K562 (cell line): ENCODE measurements around the gene TMEM163. TPM values are rescaled to one million over a fixed set of nuclear protein-coding genes. Genes with fewer than 3 reads are reported as not detected.

Source experiments
- ATAC-seq: fragments of 200-7000 bp; cut with Tn5 transposase; 3 replicates; pipeline ENCODE4 v1.9.1; 2020; ENCODE audit warnings: moderate library complexity
- BruUV-seq: library from RNA; stranded (reverse); fragments of 400-500 nt; replicated peaks from 2 replicates; lab custom pipeline; 2021; lab: Mats Ljungman, UMichigan
- CTCF ChIA-PET: fragments of 300-600 bp; formaldehyde crosslinking; extraction: SDS; loops from one replicate; lab custom pipeline; 2021; ENCODE audit warnings: low intra/inter-chr PET ratio; lab: Yijun Ruan, JAX
- POLR2A ChIA-PET: fragments of 300-600, 350-650 bp; sonication (Branson Sonifier 250); formaldehyde crosslinking; extraction: SDS; loops from one replicate; lab custom pipeline; 2021; ENCODE audit warnings: antibody characterized with exemption, inconsistent platforms; lab: Yijun Ruan, JAX
- DNase-seq, 4 experiments: peaks; one replicate each; pipeline versions ENCODE4 v3.0.0 to v3.0.0-alpha.2; 2011 to 2018; ENCODE audit warnings: low spot score in 3 of 4, mixed read lengths in 3 of 4; ENCODE audit errors: extremely low read depth in 1 of 4
- FAIRE-seq: peaks from 2 replicates; lab custom pipeline; 2011; peaks lifted over from hg19 to GRCh38; lab: Jason Lieb, UNC
- H2AFZ ChIP-seq: 2 replicates; pipeline ENCODE4 v1.6.0; 2011; ENCODE audit warnings: low read depth, low read length, control low read depth, inconsistent platforms
- H3K27ac ChIP-seq: fragments of 200-600 bp; 3 replicates; pipeline ENCODE4 v1.8.0; 2011; ENCODE audit warnings: low read depth, mild to moderate bottlenecking, control low read depth, inconsistent platforms, low read length, moderate library complexity, mixed read lengths; ENCODE audit errors: extremely low read depth
- H3K27me3 ChIP-seq, 2 experiments: fragments of 300-600 bp in 1 of 2; 2 replicates in 1 of 2; 3 replicates in 1 of 2; pipeline versions ENCODE4 v1.6.0 to v1.8.0; 2011; ENCODE audit warnings: inconsistent platforms in 2 of 2, low read length in 2 of 2, mild to moderate bottlenecking in 1 of 2, mixed read lengths in 1 of 2, moderate library complexity in 1 of 2; ENCODE audit not compliant: control insufficient read depth in 2 of 2, insufficient read depth in 2 of 2
- H3K36me3 ChIP-seq: fragments of 300-600 bp; 3 replicates; pipeline ENCODE4 v1.8.0; 2011; ENCODE audit warnings: mild to moderate bottlenecking, low read length, inconsistent platforms; ENCODE audit not compliant: control insufficient read depth, insufficient read depth
- H3K4me1 ChIP-seq, 2 experiments: fragments of 200-600 bp in 1 of 2; replicated peaks in 1 of 2; 2 replicates in 1 of 2; 3 replicates in 1 of 2; pipeline versions ENCODE4 v1.5.1 to v1.8.0; 2011; ENCODE audit warnings: inconsistent platforms in 2 of 2, low read length in 2 of 2, mild to moderate bottlenecking in 1 of 2, mixed read lengths in 1 of 2, moderate library complexity in 1 of 2; ENCODE audit not compliant: control insufficient read depth in 2 of 2, insufficient read depth in 2 of 2
- H3K4me2 ChIP-seq: 2 replicates; pipeline ENCODE4 v1.6.1; 2011; ENCODE audit warnings: low read length, control low read depth, inconsistent platforms, mixed read lengths; ENCODE audit not compliant: insufficient read depth
- H3K4me3 ChIP-seq: fragments of 200-600 bp; sonication (generic), shearing (Covaris generic); 2 replicates; pipeline ENCODE4 v1.5.1; 2016; ENCODE audit warnings: control low read depth, inconsistent platforms
- H3K79me2 ChIP-seq: fragments of 200-600 bp; 3 replicates; pipeline ENCODE4 v1.8.0; 2011; ENCODE audit warnings: low read length, inconsistent platforms; ENCODE audit not compliant: control insufficient read depth, insufficient read depth
- H3K9ac ChIP-seq, 2 experiments: 2 replicates each; pipeline versions ENCODE4 v1.6.0 to v1.6.1; 2011; ENCODE audit warnings: low read depth in 2 of 2, low read length in 2 of 2, control low read depth in 1 of 2, inconsistent platforms in 1 of 2, mild to moderate bottlenecking in 1 of 2, mixed read lengths in 1 of 2; ENCODE audit not compliant: insufficient read depth in 1 of 2
- H3K9me1 ChIP-seq: one replicate; pipeline ENCODE4 v1.6.0; 2011; ENCODE audit warnings: inconsistent platforms, mild to moderate bottlenecking, low read length, moderate library complexity; ENCODE audit not compliant: control insufficient read depth, insufficient read depth
- H3K9me3 ChIP-seq: replicated peaks from 2 replicates; pipeline ENCODE4 v1.5.1; 2011; ENCODE audit warnings: low read depth, low read length, inconsistent platforms; ENCODE audit not compliant: control insufficient read depth, insufficient read depth
- H4K20me1 ChIP-seq: replicated peaks from 2 replicates; pipeline ENCODE4 v1.6.1; 2011; ENCODE audit warnings: low read length, inconsistent platforms, mixed read lengths; ENCODE audit not compliant: control insufficient read depth, insufficient read depth
- CREM ChIP-seq: IDR thresholded peaks from 2 replicates; pipeline ENCODE4 v1.6.1; 2014; ENCODE audit warnings: antibody characterized with exemption, low read depth
- DEAF1 ChIP-seq: fragments of 450-650 bp; formaldehyde crosslinking; IDR thresholded peaks from 2 replicates; pipeline ENCODE4 v1.4.0; 2020; ENCODE audit warnings: mild to moderate bottlenecking, moderate library complexity
- DLX4 ChIP-seq: fragments of 250-450 bp; sonication (Bioruptor Pico); IDR thresholded peaks from 2 replicates; pipeline ENCODE4 v1.6.1; 2021; ENCODE audit warnings: mild to moderate bottlenecking
- DNMT1 ChIP-seq: fragments of 450-650 bp; IDR thresholded peaks from 2 replicates; pipeline ENCODE4 v1.6.1; 2016; ENCODE audit warnings: antibody characterized with exemption, mild to moderate bottlenecking
- GTF2B ChIP-seq: IDR thresholded peaks from 2 replicates; pipeline ENCODE4 v1.6.1; 2011; ENCODE audit not compliant: insufficient read length; ENCODE audit errors: extremely low read depth
- HSF4 ChIP-seq: fragments of 250-450 bp; sonication (Bioruptor Pico); IDR thresholded peaks from 2 replicates; pipeline ENCODE4 v2.1.2; 2022; ENCODE audit warnings: mild to moderate bottlenecking, moderate library complexity, borderline replicate concordance
- KAT7 ChIP-seq: sonication (generic); formaldehyde crosslinking; IDR thresholded peaks from 2 replicates; pipeline ENCODE4 v1.8.0; 2022; ENCODE audit warnings: missing genetic modification reagents, mild to moderate bottlenecking, borderline replicate concordance
- MAZ ChIP-seq, 2 experiments: fragments of 450-650 bp in 1 of 2; sonication (generic) in 1 of 2; formaldehyde crosslinking; IDR thresholded peaks in 1 of 2; conservative IDR thresholded peaks in 1 of 2; 2 replicates each; pipeline versions ENCODE4 v1.4.0 to v1.5.0; 2020; ENCODE audit warnings: mild to moderate bottlenecking in 1 of 2, missing genetic modification reagents in 1 of 2
- MBD2 ChIP-seq: sonication (generic); IDR thresholded peaks from 2 replicates; pipeline ENCODE4 v1.6.1; 2016; ENCODE audit warnings: low read depth, borderline replicate concordance
- NFXL1 ChIP-seq: fragments of 450-650 bp; formaldehyde crosslinking; IDR thresholded peaks from 2 replicates; pipeline ENCODE4 v1.4.0; 2021; ENCODE audit warnings: mild to moderate bottlenecking
- POLR3A ChIP-seq: IDR thresholded peaks from 2 replicates; pipeline ENCODE4 v1.6.1; 2011; ENCODE audit warnings: borderline replicate concordance, mild to moderate bottlenecking, moderate library complexity; ENCODE audit not compliant: insufficient read length, insufficient read depth; ENCODE audit errors: extremely low read depth
- RAD21 ChIP-seq, 2 experiments: fragments of 250-450 bp in 1 of 2; fragments of 450-650 bp in 1 of 2; sonication (Bioruptor Pico) in 1 of 2; formaldehyde crosslinking in 1 of 2; IDR thresholded peaks in 1 of 2; conservative IDR thresholded peaks in 1 of 2; 2 replicates each; pipeline versions ENCODE4 v1.4.0 to v1.8.0; 2020 to 2022; ENCODE audit warnings: mild to moderate bottlenecking in 2 of 2, moderate library complexity in 1 of 2
- SLC30A9 ChIP-seq: fragments of 250-450 bp; sonication (Bioruptor Pico); IDR thresholded peaks from 2 replicates; pipeline ENCODE4 v1.8.0; 2022; ENCODE audit warnings: mild to moderate bottlenecking, moderate library complexity
- SMARCC2 ChIP-seq: fragments of 450-650 bp; IDR thresholded peaks from 2 replicates; pipeline ENCODE4 v1.6.1; 2017; ENCODE audit warnings: antibody characterized with exemption, moderate library complexity, mild to moderate bottlenecking, low read depth
- SNIP1 ChIP-seq: fragments of 450-650 bp; IDR thresholded peaks from 2 replicates; pipeline ENCODE4 v1.7.1; 2017; ENCODE audit warnings: low read depth, mild to moderate bottlenecking
- TGIF2 ChIP-seq: sonication (generic); formaldehyde crosslinking; IDR thresholded peaks from 2 replicates; pipeline ENCODE4 v1.8.1; 2022; ENCODE audit warnings: mild to moderate bottlenecking, missing genetic modification reagents, moderate library complexity
- ZNF24 ChIP-seq: fragments of 450-650 bp; IDR thresholded peaks from 2 replicates; pipeline ENCODE4 v1.6.1; 2016
- WGBS: fragments of 100-300 bp; shearing (Covaris generic); methylation state at CpG from one replicate; pipeline ENCODE4 v1.1.6; 2016; ENCODE audit warnings: low coverage, mixed read lengths; ENCODE audit not compliant: insufficient coverage; ENCODE audit errors: missing lambda C conversion rate; 5-methylcytosine and 5-hydroxymethylcytosine counted together
- in situ Hi-C: fragments of 300-500 bp; cut with MboI; formaldehyde crosslinking; loops from 4 replicates; pipeline ENCODE4 v1.15.0; 2018; ENCODE audit warnings: inconsistent platforms, mixed read lengths
- intact Hi-C: fragments of 100-400 bp; cut with micrococcal nuclease; formaldehyde crosslinking; loops from 2 replicates; pipeline ENCODE4 v1.14.2; 2022
- polyA plus RNA-seq, 8 experiments: library from polyadenylated mRNA; depleted of rRNA in 4 of 8; stranded (reverse) in 5 of 8; unstranded in 3 of 8; fragments of >200 nt; fragmentation: Nextera tagmentation in 2 of 8; fragmentation: Illumina TruSeq in 1 of 8; extraction: Ambion mirVana in 2 of 8; extraction: Trizol in 1 of 8; gene quantifications; 2 replicates each; pipeline versions ENCODE4 v1.2.1 to v1.2.3, GENCODE V29; 2011 to 2014; ENCODE audit warnings: inconsistent platforms in 1 of 8, missing spikeins in 1 of 8
- total RNA-seq, 7 experiments: library from RNA; depleted of rRNA in 6 of 7; stranded (reverse); fragments of >200 nt in 6 of 7; fragmentation: Illumina TruSeq in 2 of 7; extraction: Trizol in 2 of 7; gene quantifications; 2 replicates each; pipeline versions ENCODE4 v1.2.1 to v1.2.3, GENCODE V29; 2011 to 2021; ENCODE audit warnings: low replicate concordance in 1 of 7
- TF ChIP-seq, protein P1 (sequence below): sonication (generic); formaldehyde crosslinking; IDR thresholded peaks from 2 replicates; pipeline ENCODE4 v1.5.0; 2020; ENCODE audit warnings: missing genetic modification reagents

The TMEM163 gene
- total and polyA plus RNA-seq, 9 of the 15 experiments (the other 6 are each of a cell fraction or from before 2014, with no cell fraction given), result 0.04 to 0.68 (median 0.16) TPM; not detected in 3

GRCh38 chr2:134408386-134408785 is 310.4 kb downstream of the TMEM163 start (continued):
- no peak for TF ChIP-seq DNMT1
- no peak for TF ChIP-seq MBD2

GRCh38 chr2:134407154-134407890 is 311.5 kb downstream of the TMEM163 start:
- Histone ChIP-seq H3K9me3 (no peaks in the 10 kb centered on the region), H4K20me1 (no peaks in the 10 kb centered on the region), H3K9ac (no peak overlapping the region), H3K79me2 (no peaks in the 10 kb centered on the region), H2AFZ (no peak overlapping the region), H3K4me2 (no peak overlapping the region), H3K36me3 (no peaks in the 10 kb centered on the region), H3K4me1 (no peaks in the 10 kb centered on the region; a peak in 1 of 5 replicates), H3K4me3 (no peak overlapping the region), H3K9me1 (no peaks in the 10 kb centered on the region), H3K27me3 (no peaks in the 10 kb centered on the region), H3K27ac (no peak overlapping the region)
- DNase-seq (no peak), ATAC-seq (no peak), FAIRE-seq (no peak)
- intact Hi-C loops, result no loop called here
- in situ Hi-C loops, result loop anchor here (25.0 kb wide), 2 partner anchors 295 to 520 kb away; no protein-coding TSS in a partner anchor
- WGBS, result 58% methylated on average over 4 of the region's 4 CpGs
- ChIA-PET POLR2A (no interaction called here), CTCF (no interaction called here)
- BruUV-seq, result no TSS peak
- TF ChIP-seq NFXL1 (CRISPR knock-in tag) (no peak), DLX4 (CRISPR knock-in tag) (no peak), MAZ (CRISPR knock-in tag; conservative IDR thresholded peaks at IDR 0.05 in 1 of 2, IDR thresholded peaks at IDR 0.05 in 1 of 2) (no peak), SNIP1 (no peak), SLC30A9 (CRISPR knock-in tag) (no peak), DEAF1 (CRISPR knock-in tag) (no peak), GTF2B (no peak), CREM (no peak), HSF4 (CRISPR knock-in tag) (no peak), KAT7 (CRISPR knock-in tag) (no peak), SMARCC2 (no peak), RAD21 (CRISPR knock-in tag; conservative IDR thresholded peaks at IDR 0.05 in 1 of 2, IDR thresholded peaks at IDR 0.05 in 1 of 2) (no peak), TGIF2 (CRISPR knock-in tag) (no peak), POLR3A (no peak), ZNF24 (no peak)
- TF ChIP-seq, protein P1, sequence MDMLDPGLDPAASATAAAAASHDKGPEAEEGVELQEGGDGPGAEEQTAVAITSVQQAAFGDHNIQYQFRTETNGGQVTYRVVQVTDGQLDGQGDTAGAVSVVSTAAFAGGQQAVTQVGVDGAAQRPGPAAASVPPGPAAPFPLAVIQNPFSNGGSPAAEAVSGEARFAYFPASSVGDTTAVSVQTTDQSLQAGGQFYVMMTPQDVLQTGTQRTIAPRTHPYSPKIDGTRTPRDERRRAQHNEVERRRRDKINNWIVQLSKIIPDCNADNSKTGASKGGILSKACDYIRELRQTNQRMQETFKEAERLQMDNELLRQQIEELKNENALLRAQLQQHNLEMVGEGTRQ (CRISPR knock-in tag), result no peak
